ENCODE data around the gene TEX14.
A peak's percentile ranks its signal among the peaks of the same experiment; 100 is the strongest.

TEX14 gene

DNA sequence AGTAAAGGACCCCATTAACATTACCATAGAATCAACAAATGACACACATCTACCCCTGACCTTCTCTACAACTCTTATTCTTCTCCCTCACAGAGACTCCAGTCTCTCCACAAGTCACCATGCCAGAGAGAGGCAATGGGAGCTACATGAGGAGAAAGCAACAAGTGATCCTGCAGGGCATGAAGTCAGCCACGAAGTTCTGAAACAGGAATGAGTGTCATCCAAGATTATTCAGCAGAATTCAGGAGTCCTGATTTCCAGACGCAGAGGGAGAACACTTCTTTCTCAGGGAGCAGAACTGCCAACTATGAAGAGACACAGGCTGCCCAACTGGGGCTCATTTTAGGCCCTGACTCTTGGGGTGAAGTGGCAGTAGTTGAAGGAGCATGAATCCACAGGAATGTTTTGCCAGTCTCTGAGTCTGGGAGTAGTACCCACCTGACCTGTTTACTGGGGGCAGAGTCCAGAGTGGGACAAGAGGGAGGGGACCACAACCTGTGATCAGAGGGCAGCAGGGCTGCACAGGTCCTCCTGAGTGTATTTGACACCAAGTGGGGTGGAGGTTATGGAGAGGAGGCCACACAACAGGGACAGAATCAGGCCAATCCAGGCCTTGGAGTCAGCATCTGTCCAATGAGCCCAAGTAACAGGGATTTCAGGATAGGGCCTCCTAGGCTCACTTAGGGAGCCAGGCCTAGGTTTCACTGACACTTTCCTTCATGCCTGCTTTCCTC is 175.0 kb downstream of the TEX14 start:
- no peak for DNase-seq

DNA sequence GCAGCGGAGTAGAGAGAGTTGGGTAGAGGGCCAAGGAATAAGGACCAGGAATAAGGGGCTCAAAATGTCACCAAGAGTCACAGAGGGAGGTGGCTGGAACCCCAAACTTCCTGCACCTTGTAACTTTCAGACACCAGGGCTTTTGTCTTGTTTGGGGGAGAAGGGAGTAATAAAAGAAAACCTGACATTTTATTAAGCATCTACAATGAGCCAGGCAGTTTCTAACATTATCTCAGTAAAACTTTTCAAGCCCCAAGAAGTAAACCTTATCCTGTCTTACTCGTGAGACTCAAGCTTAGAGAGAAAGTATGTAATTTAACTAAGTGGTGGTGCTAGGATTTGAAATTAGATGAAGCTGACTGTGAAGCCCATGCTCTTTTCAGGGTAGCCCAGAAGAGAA is 176.6 kb downstream of the TEX14 start:
- DNase-seq: no peak

DNA sequence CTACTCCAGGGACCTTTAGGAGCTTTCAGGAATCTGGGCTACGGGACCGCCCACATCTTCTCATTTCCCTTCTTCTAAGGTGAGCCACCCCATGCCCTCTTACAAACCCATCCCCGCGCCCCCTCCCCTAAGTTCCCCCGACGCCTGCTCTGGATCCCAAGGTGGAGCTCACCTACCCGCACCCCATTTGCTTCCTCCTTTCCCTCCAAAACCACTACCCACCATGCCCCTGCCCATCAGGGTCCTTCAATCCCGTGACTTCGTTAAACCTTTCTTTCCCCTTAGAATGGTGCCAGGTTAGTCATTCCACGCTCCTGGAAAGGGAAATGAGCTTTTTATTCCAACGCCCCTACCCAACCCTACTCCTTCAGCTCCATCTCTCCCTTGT is 177.1 kb downstream of the TEX14 start:
- no peak for DNase-seq

- DNase-seq: peak; percentile 28
Observed at GRCh38 chr17:58513965-58514769, 177.7 kb downstream of the TEX14 start, which contains the start of gene MTMR4. Gene MTMR4, minus strand, starts transcription at chr17:58514638. Its CDS starts 231 bp downstream, at chr17:58514407.

- DNase-seq: no peak
Observed at GRCh38 chr17:58513267-58513964, 178.4 kb downstream of the TEX14 start.

- no peak for DNase-seq
Observed at GRCh38 chr17:58510075-58510474, 181.8 kb downstream of the TEX14 start.

DNA sequence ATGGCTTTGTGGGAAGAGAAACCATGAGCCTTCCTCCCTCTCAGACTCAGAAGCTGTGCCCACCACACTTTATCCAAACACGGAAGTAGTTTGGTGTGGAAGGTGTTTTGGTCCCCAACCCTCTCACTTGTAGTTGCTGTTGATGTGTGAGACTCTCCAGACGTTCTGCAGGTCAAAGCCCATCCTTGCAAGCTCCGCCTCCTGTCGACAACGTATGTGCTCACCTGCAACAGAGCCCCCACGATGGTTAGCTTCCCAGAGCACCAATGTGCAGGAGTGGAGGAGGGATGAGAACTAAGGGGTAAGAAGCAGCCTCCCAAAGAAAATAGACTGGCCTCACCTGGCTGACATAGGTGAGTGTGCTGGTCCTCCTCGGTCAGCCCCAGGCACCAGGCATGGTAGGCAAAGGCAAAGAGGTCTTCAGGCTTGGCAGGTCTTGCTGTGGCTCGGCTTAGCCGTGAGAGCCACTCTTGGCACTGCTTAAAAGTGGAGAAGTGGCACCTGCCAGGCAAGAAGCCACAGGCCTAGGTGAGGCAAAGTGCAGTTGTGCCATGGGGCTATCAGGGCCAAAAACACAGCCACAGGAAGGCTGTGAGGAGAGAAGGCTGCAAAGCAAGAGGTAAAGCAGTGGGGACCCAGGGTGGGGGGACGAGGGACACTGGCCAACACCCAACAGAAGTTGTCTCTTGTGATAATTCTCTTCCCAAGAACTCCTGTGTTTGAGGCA is 183.3 kb downstream of the TEX14 start:
- no peak for DNase-seq

GRCh38 chr17:58507123-58507634 is 184.7 kb downstream of the TEX14 start:
- DNase-seq: no peak

All from DMS 273 treated with DMSO at 0.1 percent for 48 hours (cell line).